Right lobe of liver (tissue), 6 donors: ENCODE results near the gene SPC24. TPM values are rescaled to one million over a fixed set of nuclear protein-coding genes. Genes with fewer than 3 reads are reported as not detected.
"Not testable (repeated sequence)": the region's sequence is repeated elsewhere in the genome, so short reads cannot be mapped to it uniquely, and the experiment has no call there.

Experiments
- ATAC-seq, 4 donors: fragments of 200-7000 bp; cut with Tn5 transposase; one replicate each; pipeline ENCODE4 v1.9.1; 2020; ENCODE audit warnings: mild to moderate bottlenecking in 4 of 4, moderate library complexity in 4 of 4
- DNase-seq, 3 donors: peaks; one replicate each; pipeline ENCODE4 v3.0.0-alpha.2; 2020
- H3K27ac ChIP-seq, 3 donors: fragments of 200-600 bp; one replicate each; pipeline ENCODE4 v1.8.0; 2022
- H3K27me3 ChIP-seq, 2 donors: fragments of 200-600 bp; one replicate each; pipeline ENCODE4 v1.8.0; 2022
- H3K36me3 ChIP-seq, 4 donors: fragments of 200-600 bp; sonication (generic) in 1 of 4; one replicate each; pipeline versions ENCODE4 v1.5.1 to v1.8.0; 2017 to 2022; ENCODE audit warnings: control low read depth in 1 of 4
- H3K4me1 ChIP-seq, 4 donors: fragments of 200-600 bp; sonication (generic) in 1 of 4; one replicate each; pipeline versions ENCODE4 v1.5.1 to v1.8.0; 2017 to 2022; ENCODE audit warnings: control low read depth in 1 of 4
- H3K4me3 ChIP-seq, 3 donors: fragments of 200-600 bp; one replicate each; pipeline ENCODE4 v1.8.0; 2022
- H3K9me3 ChIP-seq, 4 donors: fragments of 200-600 bp; sonication (generic) in 1 of 4; one replicate each; pipeline versions ENCODE4 v1.5.1 to v1.8.0; 2017 to 2022; ENCODE audit warnings: control low read depth in 1 of 4
- CTCF ChIP-seq, 4 donors: fragments of 200-600 bp in 3 of 4; fragments of 450-650 bp in 1 of 4; IDR thresholded peaks; one replicate each; pipeline versions ENCODE4 v1.5.1 to v1.8.0; 2016 to 2022; ENCODE audit warnings: antibody characterized with exemption in 4 of 4, mild to moderate bottlenecking in 2 of 4
- POLR2A ChIP-seq: fragments of 450-650 bp; IDR thresholded peaks from one replicate; pipeline ENCODE4 v1.6.1; 2017; ENCODE audit warnings: antibody characterized with exemption, mild to moderate bottlenecking
- WGBS: methylation state at CpG from one replicate; pipeline ENCODE4 v1.1.6; 2018; ENCODE audit warnings: low coverage, low lambda C conversion rate; ENCODE audit not compliant: insufficient coverage; ENCODE audit errors: missing lambda C conversion rate; 5-methylcytosine and 5-hydroxymethylcytosine counted together
- intact Hi-C, 2 donors: fragments of 100-400 bp; cut with DNase I; formaldehyde crosslinking; loops; one replicate each; pipeline versions ENCODE4 v1.11.2 to v1.14.1; 2022
- total RNA-seq, 6 experiments: library from RNA; depleted of rRNA in 2 of 6; stranded (reverse); fragments of >200 nt in 2 of 6; fragmentation: NEBNext Ultra II Directional in 3 of 6; extraction: Animal tissue kit (Norgen Biotek cat#: 25700) in 3 of 6; gene quantifications; one replicate each; pipeline versions ENCODE4 v1.1.0 to v1.2.4, GENCODE V29; 2016 to 2023
- donor health status: DM: no; HTN: yes; CAD: no.
- donor health status: DM: no; HTN: no; CAD: no.
- donor health status: DM: no; HTN: no; CAD: no.
- donor health status: DM: no; HTN: yes; CAD: no.
- donor health status: DM: no; HTN: yes; CAD: no.

Gene SPC24
- total RNA-seq, 6 experiments from 2014 or later: 0.90 to 3.8 (median 2.2) TPM

GRCh38 chr19:11140896-11141295 lies 14.7 kb downstream of the SPC24 start:
- Histone ChIP-seq H3K4me3 (no peak overlapping the region), H3K27ac (no peak overlapping the region), H3K27me3 (no peaks in the 10 kb centered on the region), H3K36me3 (no peaks in the 10 kb centered on the region), H3K4me1 (peaks cover 0 to 43% (median 23%) of the 10 kb centered on the region in 4 donors), H3K9me3 (no peaks in the 10 kb centered on the region)
- WGBS: 81% methylated on average over 7 of the region's 9 CpGs
- DNase-seq (no peak), ATAC-seq (no peak)
- TF ChIP-seq CTCF (IDR thresholded peaks at IDR 0.05): no peak
- no peak for TF ChIP-seq POLR2A
- intact Hi-C loops: no loop called here

- peak; percentile 7 to 50 (median 23) for ATAC-seq
Observed at GRCh38 chr19:11140023-11140538, 15.5 kb downstream of the SPC24 start.

GRCh38 chr19:11138601-11139300 lies 16.8 kb downstream of the SPC24 start:
- no peaks in the 10 kb centered on the region for H3K36me3 ChIP-seq
- peaks cover 0 to 43% (median 23%) of the 10 kb centered on the region in 4 donors for H3K4me1 ChIP-seq
- peak overlapping the region; percentile 45 to 68 (median 63) for H3K27ac ChIP-seq
- ATAC-seq: peak; percentile 8 to 37 (median 21)
- no peak overlapping the region for H3K4me3 ChIP-seq
- H3K27me3 ChIP-seq: no peaks in the 10 kb centered on the region
- intact Hi-C loops: loop anchor here (2.0 to 5.0 kb wide), 2 partner anchors 64 kb away; no protein-coding TSS in a partner anchor
- WGBS: 10% methylated on average over 4 of the region's 13 CpGs
- peak in 2 of 3 donors; percentile 64 to 73 for DNase-seq
- H3K9me3 ChIP-seq: no peaks in the 10 kb centered on the region
- TF ChIP-seq CTCF (IDR thresholded peaks at IDR 0.05) (no peak), POLR2A (no peak)

More at GRCh38 chr19:11140023-11140538, 15.5 kb downstream of the SPC24 start:
- DNase-seq: peak; percentile 54 to 83 (median 77)
- H3K9me3 ChIP-seq, H3K27me3 ChIP-seq, H3K4me3 ChIP-seq, H3K36me3 ChIP-seq, intact Hi-C loops: not testable (repeated sequence)
- H3K27ac ChIP-seq: peak overlapping the region in 1 of 3 donors; percentile 53
- peaks cover 0 to 43% (median 23%) of the 10 kb centered on the region in 4 donors for H3K4me1 ChIP-seq
- 43% methylated on average over 9 of the region's 10 CpGs for WGBS

GRCh38 chr19:11137542-11138384 lies 17.8 kb downstream of the SPC24 start:
- TF ChIP-seq CTCF (IDR thresholded peaks at IDR 0.05) (peak; percentile 71 to 95 (median 86)), POLR2A (no peak)

More at GRCh38 chr19:11137542-11138384, 17.8 kb downstream of the SPC24 start:
- intact Hi-C loops: loop anchor here (2.0 to 5.0 kb wide), 2 partner anchors 65 kb away; no protein-coding TSS in a partner anchor
- Histone ChIP-seq H3K36me3 (peaks cover 0 to 4% (median 0%) of the 10 kb centered on the region in 4 donors), H3K4me3 (peak overlapping the region in 1 of 3 donors; percentile 17), H3K27ac (peak overlapping the region; percentile 45 to 68 (median 63)), H3K9me3 (no peaks in the 10 kb centered on the region), H3K27me3 (no peaks in the 10 kb centered on the region), H3K4me1 (peaks cover 0 to 35% (median 18%) of the 10 kb centered on the region in 4 donors)
- 3% methylated on average over 16 of the region's 28 CpGs for WGBS
- DNase-seq (peak; percentile 81 to 90 (median 85)), ATAC-seq (peak; percentile 51 to 72 (median 69))
